Body of pancreas (tissue), 4 donors: ENCODE results near the gene ACTL8.

Experiments
- CTCF ChIP-seq, 7 experiments: fragments of 450-650 bp in 4 of 7; fragments of 200-600 bp in 3 of 7; sonication (generic) in 3 of 7; IDR thresholded peaks; one replicate each; pipeline ENCODE4 v1.5.1; 2016 to 2019; ENCODE audit warnings: antibody characterized with exemption in 7 of 7
- POLR2A ChIP-seq, 3 donors: fragments of 450-650 bp; IDR thresholded peaks; one replicate each; pipeline ENCODE4 v1.6.1; 2016; ENCODE audit warnings: antibody characterized with exemption in 3 of 3, mild to moderate bottlenecking in 2 of 3

- TF ChIP-seq CTCF (IDR thresholded peaks at IDR 0.05) = no peak
- TF ChIP-seq POLR2A (IDR thresholded peaks at IDR 0.05) = no peak
Measured at GRCh38 chr1:17743008-17743647, 12.0 kb upstream of the ACTL8 start.
